ENCODE results near the gene FSD1L. TPM values are rescaled to one million over a fixed set of nuclear protein-coding genes. Genes with fewer than 3 reads are reported as not detected.

Gene FSD1L
- total and polyA plus RNA-seq, 2 donors (not counting 1 experiment from before 2014, with no cell fraction given): 0.70 to 15.2 TPM

DNA sequence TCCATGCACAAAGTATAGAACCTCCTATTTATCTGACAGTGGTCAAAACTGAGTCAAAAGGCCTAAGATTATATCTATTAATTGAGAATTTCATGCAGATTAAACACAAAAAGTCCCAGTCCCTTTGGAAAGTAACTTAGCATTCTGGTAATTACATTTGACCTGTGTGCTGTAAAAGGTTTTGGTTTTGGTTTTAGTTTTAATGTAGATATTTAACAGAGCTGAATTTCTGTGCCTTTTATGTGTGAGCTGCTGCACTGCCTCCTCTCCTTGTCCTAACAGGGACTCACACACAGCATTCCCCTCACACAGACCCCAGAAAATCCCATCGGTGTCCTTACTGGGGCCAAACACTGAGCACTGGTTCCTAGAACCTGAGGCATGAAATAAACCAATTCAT, 31.0 kb upstream of the FSD1L start:
- 100% methylated on average over 1 of the region's 1 CpG for WGBS (ENCODE audit: insufficient coverage)

More for the DNA sequence above, 31.0 kb upstream of the FSD1L start:
- DNase-seq: no peak
- no peaks in the 10 kb centered on the region for H3K27me3 Mint-ChIP-seq
- Histone ChIP-seq H2AFZ (ENCODE audit: insufficient read depth, low read depth, low read length, poor library complexity, severe bottlenecking) (no peak overlapping the region), H3K4me3 (ENCODE audit: control extremely low read depth in 1 of 5, extremely low read depth in 1 of 5, insufficient read depth in 1 of 5, low read depth in 2 of 5, low read length in 4 of 5) (no peak overlapping the region), H3K36me3 (replicated peaks in 1 of 2; ENCODE audit: control extremely low read depth in 1 of 2, control insufficient read depth in 1 of 2, extremely low read depth in 1 of 2, insufficient read depth in 2 of 2, low read length in 1 of 2) (no peaks in the 10 kb centered on the region), H3K27ac (ENCODE audit: low read length in 2 of 2) (no peak overlapping the region), H3K9me3 (ENCODE audit: control extremely low read depth in 1 of 3, control insufficient read depth in 2 of 3, insufficient read depth in 1 of 3, low read length in 2 of 3) (no peaks in the 10 kb centered on the region), H3K4me1 (ENCODE audit: control insufficient read depth in 2 of 2, insufficient read depth in 2 of 2, low read length in 2 of 2) (peaks cover 3 to 4% of the 10 kb centered on the region in 2 donors), H3K27me3 (replicated peaks in 1 of 4; ENCODE audit: control extremely low read depth in 1 of 4, control insufficient read depth in 3 of 4, insufficient read depth in 4 of 4, low read length in 3 of 4) (no peaks in the 10 kb centered on the region), H4K20me1 (ENCODE audit: control insufficient read depth, insufficient read depth, low read length, poor library complexity, severe bottlenecking) (no peaks in the 10 kb centered on the region), H3K9ac (ENCODE audit: low read length) (no peak overlapping the region), H3K79me2 (ENCODE audit: control insufficient read depth, insufficient read depth, low read length) (no peaks in the 10 kb centered on the region), H3K4me2 (replicated peaks; ENCODE audit: low read depth, low read length, poor library complexity, severe bottlenecking) (no peak overlapping the region)
- POLR2A ChIA-PET: no interaction called here
- no peak overlapping the region for H3K4me3 Mint-ChIP-seq
- intact Hi-C loops (cut with micrococcal nuclease): loop anchor here (10.0 kb wide), 1 partner anchor 172 kb away; the partner anchor contains the start of gene SLC44A1
- peaks cover 4% of the 10 kb centered on the region for H3K4me1 Mint-ChIP-seq
- CTCF ChIA-PET: interaction anchor here (1.2 to 6.2 kb wide), 3 partner anchors 259 to 554 kb away, joined by 3 to 79 read pairs (median 3); no protein-coding TSS in a partner anchor
- TF ChIP-seq EZH2 (IDR thresholded peaks at IDR 0.05; ENCODE audit: borderline replicate concordance, insufficient read depth, low read depth, low read length, poor library complexity, severe bottlenecking): no peak
- TF ChIP-seq, protein P1, sequence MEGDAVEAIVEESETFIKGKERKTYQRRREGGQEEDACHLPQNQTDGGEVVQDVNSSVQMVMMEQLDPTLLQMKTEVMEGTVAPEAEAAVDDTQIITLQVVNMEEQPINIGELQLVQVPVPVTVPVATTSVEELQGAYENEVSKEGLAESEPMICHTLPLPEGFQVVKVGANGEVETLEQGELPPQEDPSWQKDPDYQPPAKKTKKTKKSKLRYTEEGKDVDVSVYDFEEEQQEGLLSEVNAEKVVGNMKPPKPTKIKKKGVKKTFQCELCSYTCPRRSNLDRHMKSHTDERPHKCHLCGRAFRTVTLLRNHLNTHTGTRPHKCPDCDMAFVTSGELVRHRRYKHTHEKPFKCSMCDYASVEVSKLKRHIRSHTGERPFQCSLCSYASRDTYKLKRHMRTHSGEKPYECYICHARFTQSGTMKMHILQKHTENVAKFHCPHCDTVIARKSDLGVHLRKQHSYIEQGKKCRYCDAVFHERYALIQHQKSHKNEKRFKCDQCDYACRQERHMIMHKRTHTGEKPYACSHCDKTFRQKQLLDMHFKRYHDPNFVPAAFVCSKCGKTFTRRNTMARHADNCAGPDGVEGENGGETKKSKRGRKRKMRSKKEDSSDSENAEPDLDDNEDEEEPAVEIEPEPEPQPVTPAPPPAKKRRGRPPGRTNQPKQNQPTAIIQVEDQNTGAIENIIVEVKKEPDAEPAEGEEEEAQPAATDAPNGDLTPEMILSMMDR (IDR thresholded peaks at IDR 0.05): no peak
- ATAC-seq (ENCODE audit: low read depth): no peak
- no peaks in the 10 kb centered on the region for H3K9me3 Mint-ChIP-seq (ENCODE audit: insufficient read depth)
- no peak overlapping the region for H3K27ac Mint-ChIP-seq
